Endothelial cell of umbilical vein (primary cell): ENCODE measurements around the gene MCTP1. TPM values are rescaled to one million over a fixed set of nuclear protein-coding genes. Genes with fewer than 3 reads are reported as not detected.

ENCODE experiments used
- BruUV-seq: library from RNA; stranded (reverse); fragments of 400-500 nt; replicated peaks from 2 replicates; lab custom pipeline; 2021; lab: Mats Ljungman, UMichigan
- CTCF ChIA-PET: fragments of 300-600, 350-600 bp; sonication (Branson Sonifier 250); formaldehyde crosslinking; loops from one replicate; lab custom pipeline; 2021; ENCODE audit warnings: antibody characterized with exemption, inconsistent platforms; lab: Charles Lee
- POLR2A ChIA-PET: fragments of 300-600, 350-600 bp; sonication (Branson Sonifier 250); formaldehyde crosslinking; loops from one replicate; lab custom pipeline; 2021; ENCODE audit warnings: antibody characterized with exemption, inconsistent platforms; lab: Charles Lee
- DNase-seq: peaks from one replicate; pipeline ENCODE4 v3.0.0-alpha.2; 2011; ENCODE audit warnings: low read depth, low spot score
- FAIRE-seq: peaks from 2 replicates; lab custom pipeline; 2011; peaks lifted over from hg19 to GRCh38; lab: Jason Lieb, UNC
- H2AFZ ChIP-seq: 2 replicates; pipeline ENCODE4 v1.6.0; 2012; ENCODE audit warnings: low read depth, low read length, control low read depth, inconsistent platforms
- H3K27ac ChIP-seq: 2 replicates; pipeline ENCODE4 v1.5.1; 2011; ENCODE audit warnings: low read depth, mild to moderate bottlenecking, control low read depth, low read length, moderate library complexity; ENCODE audit not compliant: insufficient read depth
- H3K27me3 ChIP-seq, 2 experiments: 2 replicates each; pipeline versions ENCODE4 v1.6.0 to v1.6.1; 2011; ENCODE audit warnings: low read length in 2 of 2, mixed read lengths in 1 of 2; ENCODE audit not compliant: control insufficient read depth in 2 of 2, insufficient read depth in 2 of 2
- H3K36me3 ChIP-seq, 2 experiments: 2 replicates in 1 of 2; 3 replicates in 1 of 2; pipeline ENCODE4 v1.5.1; 2011; ENCODE audit warnings: low read length in 2 of 2, mild to moderate bottlenecking in 1 of 2, moderate library complexity in 1 of 2; ENCODE audit not compliant: control insufficient read depth in 2 of 2, insufficient read depth in 2 of 2; ENCODE audit errors: extremely low read depth in 1 of 2
- H3K4me1 ChIP-seq: 3 replicates; pipeline ENCODE4 v1.5.1; 2011; ENCODE audit warnings: mild to moderate bottlenecking, low read length; ENCODE audit not compliant: control insufficient read depth, insufficient read depth; ENCODE audit errors: extremely low read depth
- H3K4me2 ChIP-seq: 2 replicates; pipeline ENCODE4 v1.6.1; 2011; ENCODE audit warnings: low read length, control low read depth, mixed read lengths; ENCODE audit not compliant: insufficient read depth
- H3K4me3 ChIP-seq, 3 experiments: fragments of 200-600 bp in 1 of 3; sonication (generic), shearing (Covaris generic) in 1 of 3; replicated peaks in 1 of 3; 2 replicates each; pipeline ENCODE4 v1.5.1; 2011 to 2016; ENCODE audit warnings: control low read depth in 3 of 3, low read length in 3 of 3, mild to moderate bottlenecking in 2 of 3, inconsistent platforms in 1 of 3, low read depth in 1 of 3, moderate library complexity in 1 of 3; ENCODE audit not compliant: insufficient read depth in 1 of 3
- H3K79me2 ChIP-seq: 2 replicates; pipeline ENCODE4 v1.6.0; 2012; ENCODE audit warnings: low read length, inconsistent platforms; ENCODE audit not compliant: control insufficient read depth, insufficient read depth
- H3K9ac ChIP-seq: replicated peaks from 2 replicates; pipeline ENCODE3; 2011; ENCODE audit warnings: low read length, control low read depth; ENCODE audit not compliant: insufficient read depth; ENCODE audit errors: extremely low read depth
- H3K9me1 ChIP-seq: replicated peaks from 3 replicates; pipeline ENCODE4 v1.6.0; 2011; ENCODE audit warnings: mild to moderate bottlenecking, low read length; ENCODE audit not compliant: control insufficient read depth, insufficient read depth; ENCODE audit errors: extremely low read depth
- H3K9me3 ChIP-seq: replicated peaks from 2 replicates; pipeline ENCODE4 v1.5.1; 2012; ENCODE audit warnings: low read length, inconsistent platforms; ENCODE audit not compliant: control insufficient read depth, insufficient read depth
- H4K20me1 ChIP-seq: replicated peaks from 2 replicates; pipeline ENCODE3; 2011; ENCODE audit warnings: mild to moderate bottlenecking, low read length; ENCODE audit not compliant: control insufficient read depth, insufficient read depth; ENCODE audit errors: extremely low read depth
- EZH2 ChIP-seq: IDR thresholded peaks from 2 replicates; pipeline ENCODE4 v1.6.1; 2012; ENCODE audit warnings: borderline replicate concordance, low read depth, mild to moderate bottlenecking, moderate library complexity, low read length, inconsistent platforms; ENCODE audit not compliant: severe bottlenecking
- GATA2 ChIP-seq: IDR thresholded peaks from 2 replicates; pipeline ENCODE4 v1.7.0; 2011; ENCODE audit warnings: low read depth, mild to moderate bottlenecking, moderate library complexity, mixed read lengths, low read length; ENCODE audit not compliant: insufficient read length, insufficient read depth
- JUN ChIP-seq: IDR thresholded peaks from 2 replicates; pipeline ENCODE4 v1.6.1; 2011; ENCODE audit warnings: borderline replicate concordance, low read depth; ENCODE audit not compliant: insufficient read length, insufficient read depth
- MYC ChIP-seq: IDR thresholded peaks from one replicate; pipeline ENCODE4 v1.6.1; 2011; ENCODE audit warnings: mild to moderate bottlenecking, low read depth, low read length
- POLR2A ChIP-seq: IDR thresholded peaks from 2 replicates; pipeline ENCODE4 v1.6.1; 2012; ENCODE audit warnings: low read depth, mild to moderate bottlenecking, control low read depth, low read length
- dilution Hi-C: fragments of 300-500 bp; cut with MboI; formaldehyde crosslinking; loops from one replicate; pipeline ENCODE4 v1.15.0; 2019; ENCODE audit warnings: low sequenced_read_pairs; ENCODE audit not compliant: extremely low pct_ligation_motif_present
- intact Hi-C: fragments of 100-400 bp; cut with micrococcal nuclease; formaldehyde crosslinking; loops from one replicate; pipeline ENCODE4 v1.10.0; 2022
- polyA plus RNA-seq, 4 experiments: library from polyadenylated mRNA; depleted of rRNA in 3 of 4; stranded (reverse) in 3 of 4; unstranded in 1 of 4; fragments of >200 nt; gene quantifications; 2 replicates each; pipeline versions ENCODE4 v1.2.1 to v1.2.3, GENCODE V29; 2011 to 2012; ENCODE audit warnings: missing spikeins in 1 of 4
- total RNA-seq: library from RNA; stranded (reverse); gene quantifications from 2 replicates; pipeline ENCODE4 v1.2.3, GENCODE V29; 2021

The MCTP1 gene
- total and polyA plus RNA-seq, 2 donors (not counting 3 experiments of a cell fraction or from before 2014, with no cell fraction given) = 79.3 to 203 TPM

GRCh38 chr5:94779684-94780083 is 505.2 kb downstream of the MCTP1 start:
- no peaks in the 10 kb centered on the region for H3K27me3 ChIP-seq
- ChIA-PET POLR2A (no interaction called here), CTCF (interaction anchor here (0.6 kb wide), 1 partner anchor 42 kb away, joined by 3 read pairs; no protein-coding TSS in a partner anchor)
- TF ChIP-seq GATA2 (no peak), MYC (no peak), POLR2A (no peak), JUN (no peak)
- intact Hi-C loops (no loop called here), dilution Hi-C loops (no loop called here)
- H3K36me3 ChIP-seq = no peaks in the 10 kb centered on the region
- H3K9ac ChIP-seq = no peak overlapping the region
- no peak overlapping the region for H3K4me2 ChIP-seq
- no peaks in the 10 kb centered on the region for H4K20me1 ChIP-seq
- no peak overlapping the region for H3K27ac ChIP-seq
- no peaks in the 10 kb centered on the region for H3K9me1 ChIP-seq
- H3K79me2 ChIP-seq = no peaks in the 10 kb centered on the region
- H2AFZ ChIP-seq = no peak overlapping the region
- H3K9me3 ChIP-seq = no peaks in the 10 kb centered on the region
- H3K4me3 ChIP-seq = no peak overlapping the region
- no TSS peak for BruUV-seq
- FAIRE-seq = no peak
- no peaks in the 10 kb centered on the region for H3K4me1 ChIP-seq
- DNase-seq = no peak

- Histone ChIP-seq H3K27ac (no peak overlapping the region), H2AFZ (no peak overlapping the region), H3K36me3 (no peaks in the 10 kb centered on the region), H3K27me3 (no peaks in the 10 kb centered on the region), H3K9ac (no peak overlapping the region), H3K4me1 (no peaks in the 10 kb centered on the region), H3K4me3 (no peak overlapping the region), H3K9me3 (no peaks in the 10 kb centered on the region), H4K20me1 (no peaks in the 10 kb centered on the region), H3K79me2 (no peaks in the 10 kb centered on the region), H3K4me2 (no peak overlapping the region), H3K9me1 (no peaks in the 10 kb centered on the region)
- intact Hi-C loops = no loop called here
- ChIA-PET POLR2A (no interaction called here), CTCF (no interaction called here)
- BruUV-seq = no TSS peak
- dilution Hi-C loops = no loop called here
- DNase-seq (no peak), FAIRE-seq (no peak)
- no peak for TF ChIP-seq EZH2
Measured at GRCh38 chr5:94778732-94779131, 506.2 kb downstream of the MCTP1 start.
